Measurements from ENCODE around the gene RNF5. TPM values are rescaled to one million over a fixed set of nuclear protein-coding genes. Genes with fewer than 3 reads are reported as not detected.
A peak's percentile ranks its signal among the peaks of the same experiment; 100 is the strongest.

Gene RNF5
- total RNA-seq, 1 experiment from 2014 or later: 67.6 TPM

- H3K27me3 ChIP-seq (replicated peaks): no peaks in the 10 kb centered on the region
- peaks cover 26% of the 10 kb centered on the region for H3K36me3 ChIP-seq
- no peak overlapping the region for H3K27ac ChIP-seq
- no peak for DNase-seq (ENCODE audit: low read depth in 1 of 2, low spot score in 2 of 2)
- peaks cover 4% of the 10 kb centered on the region for H3K4me1 ChIP-seq (replicated peaks)
- no peaks in the 10 kb centered on the region for H3K9me3 ChIP-seq (replicated peaks)
- H3K4me3 ChIP-seq: no peak overlapping the region
Observed at GRCh38 chr6:32163559-32164258, 14.5 kb upstream of the RNF5 start.

GRCh38 chr6:32164295-32164694, 13.9 kb upstream of the RNF5 start, which contains the start of gene EGFL8:
TSS of gene EGFL8 (plus strand) at chr6:32164595. CDS start at chr6:32166166, 1,571 bp downstream.
- no peaks in the 10 kb centered on the region for H3K9me3 ChIP-seq (replicated peaks)
- peaks cover 32% of the 10 kb centered on the region for H3K36me3 ChIP-seq
- no peak within 1 kb of the TSS for H3K27ac ChIP-seq

GRCh38 chr6:32166411-32167061, 11.7 kb upstream of the RNF5 start:
- peaks cover 53% of the 10 kb centered on the region for H3K36me3 ChIP-seq
- no peak overlapping the region for H3K4me3 ChIP-seq
- H3K9me3 ChIP-seq (replicated peaks): no peaks in the 10 kb centered on the region
- H3K27ac ChIP-seq: no peak overlapping the region
- H3K27me3 ChIP-seq (replicated peaks): no peaks in the 10 kb centered on the region
- no peak for DNase-seq (ENCODE audit: low read depth in 1 of 2, low spot score in 2 of 2)
- H3K4me1 ChIP-seq (replicated peaks): peaks cover 23% of the 10 kb centered on the region

More at GRCh38 chr6:32164295-32164694, 13.9 kb upstream of the RNF5 start, which contains the start of gene EGFL8:
- DNase-seq (ENCODE audit: low read depth in 1 of 2, low spot score in 2 of 2): no peak
- Histone ChIP-seq H3K4me3 (no peak within 1 kb of the TSS), H3K27me3 (replicated peaks) (no peaks in the 10 kb centered on the region), H3K4me1 (replicated peaks) (peaks cover 10% of the 10 kb centered on the region)

- Histone ChIP-seq H3K4me3 (no peak overlapping the region), H3K27me3 (replicated peaks) (no peaks in the 10 kb centered on the region), H3K9me3 (replicated peaks) (no peaks in the 10 kb centered on the region), H3K36me3 (peaks cover 53% of the 10 kb centered on the region), H3K27ac (no peak overlapping the region), H3K4me1 (replicated peaks) (peaks cover 23% of the 10 kb centered on the region)
- no peak for DNase-seq (ENCODE audit: low read depth in 1 of 2, low spot score in 2 of 2)
Observed at GRCh38 chr6:32167154-32167760, 10.9 kb upstream of the RNF5 start.

GRCh38 chr6:32167761-32168262, 10.4 kb upstream of the RNF5 start:
- Histone ChIP-seq H3K36me3 (peaks cover 58% of the 10 kb centered on the region), H3K4me1 (replicated peaks) (peaks cover 23% of the 10 kb centered on the region), H3K9me3 (replicated peaks) (no peaks in the 10 kb centered on the region), H3K27ac (no peak overlapping the region), H3K27me3 (replicated peaks) (no peaks in the 10 kb centered on the region), H3K4me3 (no peak overlapping the region)
- no peak for DNase-seq (ENCODE audit: low read depth in 1 of 2, low spot score in 2 of 2)

GRCh38 chr6:32168350-32168749, 9.9 kb upstream of the RNF5 start:
- no peak overlapping the region for H3K4me3 ChIP-seq
- no peaks in the 10 kb centered on the region for H3K27me3 ChIP-seq (replicated peaks)
- peaks cover 59% of the 10 kb centered on the region for H3K36me3 ChIP-seq
- H3K27ac ChIP-seq: no peak overlapping the region
- peaks cover 23% of the 10 kb centered on the region for H3K4me1 ChIP-seq (replicated peaks)
- no peak for DNase-seq (ENCODE audit: low read depth in 1 of 2, low spot score in 2 of 2)
- no peaks in the 10 kb centered on the region for H3K9me3 ChIP-seq (replicated peaks)

- no peak overlapping the region for H3K4me3 ChIP-seq
- H3K9me3 ChIP-seq (replicated peaks): no peaks in the 10 kb centered on the region
- H3K36me3 ChIP-seq: peaks cover 59% of the 10 kb centered on the region
- no peak overlapping the region for H3K27ac ChIP-seq
- H3K4me1 ChIP-seq (replicated peaks): peaks cover 23% of the 10 kb centered on the region
- DNase-seq (ENCODE audit: low read depth in 1 of 2, low spot score in 2 of 2): no peak
- H3K27me3 ChIP-seq (replicated peaks): no peaks in the 10 kb centered on the region
Observed at GRCh38 chr6:32168807-32169591, 9.2 kb upstream of the RNF5 start.

GRCh38 chr6:32170294-32170693, 7.9 kb upstream of the RNF5 start:
- H3K9me3 ChIP-seq (replicated peaks): no peaks in the 10 kb centered on the region
- DNase-seq (ENCODE audit: low read depth in 1 of 2, low spot score in 2 of 2): no peak
- H3K27me3 ChIP-seq (replicated peaks): no peaks in the 10 kb centered on the region
- peaks cover 59% of the 10 kb centered on the region for H3K36me3 ChIP-seq
- no peak overlapping the region for H3K4me3 ChIP-seq
- H3K4me1 ChIP-seq (replicated peaks): peaks cover 31% of the 10 kb centered on the region
- no peak overlapping the region for H3K27ac ChIP-seq

- Histone ChIP-seq H3K4me1 (replicated peaks) (peaks cover 33% of the 10 kb centered on the region), H3K9me3 (replicated peaks) (no peaks in the 10 kb centered on the region), H3K27me3 (replicated peaks) (no peaks in the 10 kb centered on the region), H3K4me3 (no peak overlapping the region), H3K27ac (no peak overlapping the region), H3K36me3 (peaks cover 56% of the 10 kb centered on the region)
- DNase-seq (ENCODE audit: low read depth in 1 of 2, low spot score in 2 of 2): no peak
Observed at GRCh38 chr6:32171234-32171633, 7.0 kb upstream of the RNF5 start.

- H3K36me3 ChIP-seq: peaks cover 39% of the 10 kb centered on the region
- H3K4me3 ChIP-seq: no peak overlapping the region
- H3K4me1 ChIP-seq (replicated peaks): peaks cover 44% of the 10 kb centered on the region
- no peak overlapping the region for H3K27ac ChIP-seq
- no peak for DNase-seq (ENCODE audit: low read depth in 1 of 2, low spot score in 2 of 2)
- H3K27me3 ChIP-seq (replicated peaks): no peaks in the 10 kb centered on the region
- no peaks in the 10 kb centered on the region for H3K9me3 ChIP-seq (replicated peaks)
Observed at GRCh38 chr6:32173051-32173727, 5.0 kb upstream of the RNF5 start.

- no peak overlapping the region for H3K4me3 ChIP-seq
- H3K27ac ChIP-seq: no peak overlapping the region
- no peak for DNase-seq (ENCODE audit: low read depth in 1 of 2, low spot score in 2 of 2)
- peaks cover 38% of the 10 kb centered on the region for H3K4me1 ChIP-seq (replicated peaks)
- no peaks in the 10 kb centered on the region for H3K9me3 ChIP-seq (replicated peaks)
- H3K27me3 ChIP-seq (replicated peaks): no peaks in the 10 kb centered on the region
- H3K36me3 ChIP-seq: peaks cover 26% of the 10 kb centered on the region
Observed at GRCh38 chr6:32174416-32174815, 3.8 kb upstream of the RNF5 start.

GRCh38 chr6:32175322-32175710, 2.9 kb upstream of the RNF5 start:
- H3K9me3 ChIP-seq (replicated peaks): no peaks in the 10 kb centered on the region
- H3K4me1 ChIP-seq (replicated peaks): peaks cover 29% of the 10 kb centered on the region
- peak overlapping the region; percentile 48 for H3K4me3 ChIP-seq
- no peaks in the 10 kb centered on the region for H3K27me3 ChIP-seq (replicated peaks)
- peaks cover 17% of the 10 kb centered on the region for H3K36me3 ChIP-seq
- DNase-seq (ENCODE audit: low read depth in 1 of 2, low spot score in 2 of 2): no peak
- peak overlapping the region; percentile 56; the same call in 1 of the 2 replicates for H3K27ac ChIP-seq

Measured in SJSA1 (cell line).